Activated CD8-positive, alpha-beta memory T cell treated with anti-CD3 and anti-CD28 coated beads, Interleukin-2, amount 50 U/mL, for 1 hour (primary cell): Measurements from ENCODE around the gene MARCHF11.

ENCODE experiments used
- DNase-seq: peaks from one replicate; pipeline ENCODE4 v3.0.0-alpha.2; 2020; ENCODE audit errors: extremely low read depth

Gene MARCHF11

DNA sequence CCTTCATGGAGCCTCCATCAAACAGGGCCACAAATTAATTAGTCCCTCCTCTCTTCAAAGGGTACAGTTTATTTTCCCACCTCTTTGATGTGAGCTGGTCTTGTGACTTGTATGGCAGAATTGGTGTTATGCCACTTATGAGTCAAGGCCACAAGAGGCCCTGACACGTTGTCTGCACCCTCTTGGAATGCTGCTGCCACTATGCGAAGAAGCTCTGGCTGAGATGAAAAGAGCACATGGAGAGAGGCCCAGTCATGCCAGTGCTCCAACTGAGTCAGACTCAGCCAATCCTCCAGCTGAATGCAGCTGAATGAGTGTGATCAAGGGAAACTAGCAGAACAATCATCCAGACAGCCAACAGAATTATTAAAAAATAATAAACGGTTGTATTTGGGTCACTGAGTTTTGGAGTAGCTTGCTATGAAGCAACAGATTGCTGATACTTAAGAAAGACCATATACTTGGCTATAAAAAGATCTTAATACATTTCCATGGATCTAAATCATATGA is 128.3 kb downstream of the MARCHF11 start:
- DNase-seq, result no peak

DNA sequence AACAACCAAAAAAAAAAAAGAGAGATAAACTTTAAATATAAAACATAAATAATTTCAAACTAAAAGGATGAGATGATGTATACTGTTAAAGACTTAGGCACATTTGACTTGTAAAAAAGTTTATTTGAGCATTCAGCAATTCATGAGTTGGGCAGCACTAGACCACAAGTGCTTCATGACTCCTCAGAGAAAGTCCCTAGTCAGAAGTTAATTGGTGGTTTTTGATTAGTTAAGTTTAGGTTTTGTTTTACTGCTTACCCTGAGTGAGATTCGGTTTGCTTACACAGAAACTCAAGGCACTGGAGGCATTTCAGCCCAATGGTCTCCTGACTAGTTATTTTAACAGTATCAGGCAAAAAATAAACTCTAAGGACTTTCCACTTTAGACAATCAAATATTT is 129.2 kb downstream of the MARCHF11 start:
- no peak for DNase-seq

DNA sequence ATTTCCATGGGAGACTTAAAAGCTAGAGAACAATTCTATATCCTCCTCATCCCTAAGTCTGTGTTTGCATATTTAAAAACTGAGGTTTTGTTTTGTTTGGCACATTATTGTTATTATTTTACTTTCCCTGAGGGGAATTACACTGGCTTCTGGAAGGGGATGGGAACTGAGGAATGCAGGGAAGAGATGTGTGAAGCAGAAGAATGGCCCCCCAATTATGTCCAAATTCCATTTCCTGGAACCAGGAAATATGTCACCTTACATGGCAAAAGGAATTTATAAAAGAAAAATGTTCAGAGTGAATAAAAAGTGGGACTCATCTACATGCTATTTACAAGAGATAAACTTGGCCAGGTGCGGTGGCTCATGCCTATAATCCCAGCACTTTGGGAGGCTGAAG is 129.8 kb downstream of the MARCHF11 start:
- DNase-seq, result no peak

DNA sequence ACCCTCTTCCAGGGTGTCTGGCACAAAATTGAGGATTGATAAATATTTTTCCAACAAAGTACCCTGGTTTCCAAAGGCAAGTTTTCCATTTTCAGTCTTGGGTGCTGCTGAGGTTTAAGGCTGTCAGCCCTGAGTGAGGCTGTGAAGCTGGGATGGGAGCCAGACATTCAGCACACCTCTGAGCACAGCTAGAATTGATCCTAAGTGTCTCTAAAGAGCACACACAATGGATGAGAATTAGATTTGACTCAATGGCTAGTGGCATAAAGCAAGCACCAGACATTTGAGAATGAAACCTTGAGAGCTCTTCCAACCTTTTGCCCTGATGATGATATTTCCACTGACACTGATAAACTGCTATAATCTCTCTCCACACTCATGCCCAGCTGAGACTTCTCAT is 131.5 kb downstream of the MARCHF11 start:
- no peak for DNase-seq

DNA sequence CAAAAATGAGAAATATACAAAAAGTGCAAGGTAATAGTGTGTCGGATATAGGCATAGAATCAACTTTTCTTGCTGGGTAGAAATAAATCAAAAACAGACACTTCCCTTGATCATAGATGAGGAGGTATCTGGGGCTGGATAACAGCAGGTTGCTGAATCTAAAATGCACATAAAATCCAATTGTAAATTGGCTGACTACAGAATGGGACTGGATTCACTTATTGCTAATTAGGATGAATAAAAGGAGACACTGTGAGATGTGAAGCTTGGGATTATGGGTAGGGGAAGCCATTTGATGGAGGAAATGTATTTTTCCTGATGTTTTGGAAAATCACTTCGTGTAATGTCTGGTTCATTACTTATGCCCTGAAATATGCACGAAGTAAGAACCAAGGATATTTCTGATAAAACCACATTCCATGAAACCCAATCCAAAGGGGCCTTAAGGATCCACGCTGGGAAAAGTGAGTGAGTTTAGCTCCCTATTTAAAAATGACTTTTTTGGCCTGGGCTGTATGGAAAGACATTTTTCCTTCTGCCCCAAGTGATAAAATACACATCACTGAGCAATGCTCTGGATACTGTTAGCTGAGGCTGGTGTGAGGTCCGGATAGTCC is 136.1 kb downstream of the MARCHF11 start:
- no peak for DNase-seq

DNA sequence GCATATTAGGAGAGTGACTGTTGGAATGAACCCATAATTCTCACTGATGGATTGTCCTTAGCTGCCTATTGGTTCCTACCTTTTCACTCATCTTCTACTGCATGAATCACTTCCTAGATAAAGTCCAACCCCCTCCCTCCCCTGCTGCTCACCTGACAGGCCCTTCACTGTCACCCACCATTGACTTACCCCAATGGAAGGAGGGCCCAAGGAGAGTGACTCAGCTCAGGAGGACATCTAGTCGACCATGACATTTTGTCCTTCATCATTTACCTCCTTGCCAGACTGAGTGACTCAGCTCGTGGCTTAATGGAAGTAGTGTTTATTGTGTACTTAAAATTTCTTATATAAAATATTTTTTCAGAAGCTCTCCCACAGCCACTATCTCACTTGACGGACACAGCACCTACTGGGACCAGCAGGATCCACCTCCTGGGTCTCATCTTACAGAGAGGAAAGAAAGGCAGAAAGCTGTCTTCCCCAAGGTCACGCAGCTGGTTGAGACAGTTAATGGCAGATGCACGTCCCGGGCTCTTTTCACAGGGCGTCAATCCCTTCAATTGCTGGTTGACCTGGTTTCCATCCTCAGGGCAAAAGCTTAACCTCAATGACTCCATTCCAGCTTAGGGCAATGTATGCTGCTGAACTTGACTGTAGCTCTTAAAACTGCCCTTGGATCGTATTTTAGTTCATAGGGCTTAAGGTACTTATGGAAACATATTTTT is 142.3 kb downstream of the MARCHF11 start:
- no peak for DNase-seq

DNA sequence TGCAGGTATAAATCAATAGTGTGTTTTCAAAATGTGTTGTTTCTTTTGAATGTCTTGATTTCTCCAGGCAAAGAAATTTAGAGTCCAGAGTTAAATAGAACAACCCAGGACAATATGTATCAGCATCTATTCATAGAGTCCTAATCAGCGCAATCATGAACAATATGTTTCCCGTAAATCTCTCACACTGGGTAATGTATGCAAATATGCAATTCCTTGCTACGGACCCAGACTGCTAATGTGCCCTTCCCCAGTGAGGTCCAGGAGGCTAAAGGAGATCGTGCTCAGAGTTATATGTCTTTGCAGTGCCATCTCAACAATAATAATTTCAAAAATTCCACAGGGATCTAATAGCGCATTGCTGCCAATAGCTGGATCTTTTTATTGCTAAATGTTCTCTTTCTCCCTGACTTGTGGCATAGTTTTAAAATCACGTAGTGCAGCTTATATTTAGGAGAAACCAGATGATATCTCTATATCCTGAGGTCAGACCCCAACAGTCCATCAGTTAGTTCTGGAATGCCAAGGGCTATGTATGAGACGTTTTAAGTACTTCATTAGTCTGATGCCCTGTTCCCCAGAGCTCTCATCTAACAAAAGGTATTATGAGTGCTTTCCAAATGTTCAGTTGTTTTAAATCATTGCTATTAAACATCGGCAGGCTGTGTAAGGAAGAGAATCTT is 145.1 kb downstream of the MARCHF11 start:
- DNase-seq, result no peak

DNA sequence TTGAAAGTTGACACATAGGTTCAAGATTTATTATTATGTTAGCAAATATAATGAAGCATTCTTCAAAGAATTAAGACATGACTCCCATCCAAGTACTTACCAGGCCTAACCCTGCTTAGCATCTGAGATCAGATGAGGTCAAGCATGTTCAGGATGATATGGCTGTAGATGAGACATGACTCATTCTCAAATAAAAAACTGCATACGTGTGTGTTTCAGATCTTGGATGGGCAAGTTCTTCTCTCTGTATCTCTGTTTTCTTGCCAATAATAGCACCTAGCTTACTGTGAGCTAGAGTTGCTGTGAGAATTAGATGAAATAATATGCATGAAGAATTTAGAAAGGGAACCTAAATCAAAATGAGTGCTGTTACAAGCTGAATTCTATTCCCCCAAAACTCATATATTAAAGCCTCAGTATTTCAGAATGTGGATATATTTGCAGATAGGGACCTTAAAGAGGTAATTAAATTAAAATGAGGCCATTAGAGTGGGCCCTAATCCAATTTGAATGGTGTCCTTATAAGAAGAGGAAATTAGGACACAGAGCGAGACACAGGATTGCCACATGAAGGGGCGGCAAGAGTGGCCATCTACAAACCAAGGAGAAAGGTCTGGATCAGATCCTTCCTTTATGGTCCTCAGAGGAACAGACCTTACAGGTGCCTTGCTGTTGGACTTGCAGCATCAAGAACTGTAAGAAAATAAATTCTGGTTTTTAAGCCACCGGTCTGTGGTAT is 146.2 kb downstream of the MARCHF11 start:
- no peak for DNase-seq

DNA sequence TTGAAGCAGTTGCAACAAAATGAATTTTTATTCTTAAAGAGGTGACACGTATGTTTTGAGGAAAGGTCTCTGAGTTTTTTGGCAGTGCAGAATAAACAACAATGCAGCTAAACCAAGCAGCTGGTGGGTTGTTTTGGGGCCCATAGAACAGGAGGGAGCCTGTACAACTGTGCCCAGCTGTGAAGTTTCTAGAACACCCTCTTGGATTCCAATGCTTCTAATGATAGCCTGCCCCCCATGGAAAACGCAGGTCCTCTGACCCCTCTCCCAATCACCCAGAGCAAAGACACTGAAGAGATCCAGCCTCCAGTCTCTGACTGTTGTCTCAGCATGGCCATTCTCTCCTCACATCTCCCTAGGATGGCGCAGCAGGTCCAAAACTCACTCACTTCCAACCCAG is 150.9 kb downstream of the MARCHF11 start:
- DNase-seq, result no peak

DNA sequence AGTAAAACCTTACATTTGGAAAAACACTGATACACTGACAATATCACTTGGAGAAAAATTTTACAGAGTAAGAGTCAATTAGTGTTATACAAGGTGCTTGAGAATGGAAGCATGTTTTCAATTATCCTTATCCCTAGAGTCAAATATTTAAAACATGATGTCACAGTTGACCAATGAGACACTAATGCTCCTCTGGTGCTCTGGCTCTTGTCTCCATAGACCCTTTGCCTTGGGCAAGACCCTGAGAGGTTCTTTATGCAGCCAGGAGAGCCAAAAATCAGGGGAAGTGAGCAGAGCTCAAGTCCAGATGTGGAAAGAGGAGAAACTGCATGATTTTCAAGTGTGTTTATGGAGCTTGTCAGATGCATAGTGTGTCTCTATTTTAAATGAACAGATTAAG is 153.9 kb downstream of the MARCHF11 start:
- DNase-seq, result no peak

DNA sequence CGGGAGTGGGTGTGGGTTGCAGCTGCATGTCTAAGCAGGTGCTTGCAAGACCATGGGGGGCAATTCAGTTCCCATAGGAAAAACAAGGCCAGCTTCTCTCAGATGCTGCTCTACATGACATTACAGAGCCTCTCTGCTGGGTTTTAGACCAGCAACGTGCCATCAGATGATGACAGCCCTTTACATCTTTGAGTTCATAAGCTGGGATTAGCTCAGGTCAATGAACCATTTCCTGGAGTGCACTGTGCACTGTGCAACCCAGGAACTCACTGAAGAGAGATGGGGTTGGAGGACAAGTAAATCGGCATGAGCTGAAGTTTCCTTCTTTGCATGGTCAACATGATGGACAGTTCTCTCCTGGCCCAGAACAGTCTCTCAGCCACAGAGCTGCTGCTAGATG is 160.6 kb downstream of the MARCHF11 start:
- no peak for DNase-seq

DNA sequence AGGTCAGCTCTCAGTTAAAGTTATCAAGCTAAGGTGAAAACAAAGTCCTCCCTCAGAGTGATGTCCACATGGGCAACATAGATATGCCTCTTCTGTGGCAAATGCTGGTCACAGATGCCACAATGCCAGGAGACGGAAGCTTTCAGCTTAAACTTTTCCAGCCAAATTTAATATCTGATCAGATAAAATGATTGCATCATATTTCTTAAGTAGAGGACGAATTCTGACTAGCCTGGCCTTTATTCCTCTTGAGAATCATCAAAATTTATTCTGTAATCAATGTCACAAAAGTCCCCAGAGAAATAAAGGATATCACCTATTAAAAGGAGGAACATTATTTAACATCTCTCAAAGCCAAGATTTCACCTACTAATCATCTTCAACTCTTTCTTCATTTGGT is 161.9 kb downstream of the MARCHF11 start:
- no peak for DNase-seq
